HepG2 (cell line): ENCODE measurements around the gene GATD1. TPM values are rescaled to one million over a fixed set of nuclear protein-coding genes. Genes with fewer than 3 reads are reported as not detected.

Experiments used
- AGO1 ChIP-seq: fragments of 200-400 bp; formaldehyde crosslinking; IDR thresholded peaks from 2 replicates; pipeline ENCODE4 v1.6.1; 2017; ENCODE audit warnings: mild to moderate bottlenecking, low read depth, low read length, moderate library complexity; ENCODE audit not compliant: poor library complexity, severe bottlenecking
- ARID2 ChIP-seq: sonication (generic); formaldehyde crosslinking; IDR thresholded peaks from 2 replicates; pipeline ENCODE4 v1.8.1; 2022; ENCODE audit warnings: mild to moderate bottlenecking, missing genetic modification reagents, borderline replicate concordance
- DZIP1 ChIP-seq: sonication (generic); formaldehyde crosslinking; IDR thresholded peaks from 2 replicates; pipeline ENCODE4 v1.5.0; 2020; ENCODE audit warnings: mild to moderate bottlenecking, missing genetic modification reagents
- GPN1 ChIP-seq: sonication (generic); formaldehyde crosslinking; IDR thresholded peaks from 2 replicates; pipeline ENCODE4 v1.5.1; 2020; ENCODE audit warnings: missing genetic modification reagents, borderline replicate concordance
- HNRNPH1 ChIP-seq: fragments of 200-400 bp; formaldehyde crosslinking; optimal IDR thresholded peaks from 2 replicates; pipeline ENCODE3; 2017; ENCODE audit warnings: mild to moderate bottlenecking, low read depth, low read length
- POLR2G ChIP-seq: fragments of 200-400 bp; formaldehyde crosslinking; IDR thresholded peaks from 2 replicates; pipeline ENCODE4 v1.6.1; 2018; ENCODE audit warnings: mild to moderate bottlenecking, low read depth, low read length, moderate library complexity
- PRDM4 ChIP-seq: sonication (generic); formaldehyde crosslinking; IDR thresholded peaks from 2 replicates; pipeline ENCODE4 v1.9.0; 2021; ENCODE audit warnings: missing genetic modification reagents, borderline replicate concordance
- RAD51 ChIP-seq: fragments of 450-650 bp; IDR thresholded peaks from 2 replicates; pipeline ENCODE4 v1.6.1; 2016; ENCODE audit warnings: borderline replicate concordance
- RARA ChIP-seq: IDR thresholded peaks from 2 replicates; pipeline ENCODE4 v1.6.1; 2016; ENCODE audit warnings: missing genetic modification reagents, missing compliant biosample characterization
- ZC3H4 ChIP-seq: sonication (generic); formaldehyde crosslinking; IDR thresholded peaks from 2 replicates; pipeline ENCODE4 v1.4.0; 2020; ENCODE audit warnings: missing genetic modification reagents, borderline replicate concordance
- ZKSCAN8 ChIP-seq: IDR thresholded peaks from 2 replicates; pipeline ENCODE4 v1.6.1; 2016; ENCODE audit warnings: borderline replicate concordance, missing genetic modification reagents, missing compliant biosample characterization
- ZNF687 ChIP-seq: sonication (generic); formaldehyde crosslinking; IDR thresholded peaks from 2 replicates; pipeline ENCODE4 v1.5.1; 2020; ENCODE audit warnings: mild to moderate bottlenecking, missing genetic modification reagents, moderate library complexity
- ZNF704 ChIP-seq: sonication (generic); formaldehyde crosslinking; IDR thresholded peaks from 2 replicates; pipeline ENCODE4 v1.8.1; 2023; ENCODE audit warnings: mild to moderate bottlenecking, inconsistent platforms, moderate library complexity, missing genetic modification reagents, borderline replicate concordance
- ZNF75D ChIP-seq: sonication (generic); formaldehyde crosslinking; IDR thresholded peaks from 2 replicates; pipeline ENCODE4 v1.8.1; 2023; ENCODE audit warnings: missing genetic modification reagents, mild to moderate bottlenecking, borderline replicate concordance
- ZNF878 ChIP-seq: sonication (generic); formaldehyde crosslinking; IDR thresholded peaks from 2 replicates; pipeline ENCODE4 v1.8.1; 2023; ENCODE audit warnings: mild to moderate bottlenecking, missing genetic modification reagents, moderate library complexity
- ZSCAN12 ChIP-seq: sonication (generic); formaldehyde crosslinking; IDR thresholded peaks from 2 replicates; pipeline ENCODE4 v1.9.0; 2021; ENCODE audit warnings: mild to moderate bottlenecking, missing genetic modification reagents
- ZSCAN29 ChIP-seq: sonication (generic); formaldehyde crosslinking; conservative IDR thresholded peaks from 2 replicates; pipeline ENCODE4 v1.4.0; 2020; ENCODE audit warnings: mild to moderate bottlenecking, missing genetic modification reagents
- polyA plus RNA-seq, 8 experiments: library from polyadenylated mRNA; depleted of rRNA in 3 of 8; stranded (reverse) in 7 of 8; unstranded in 1 of 8; fragments of >200 nt; fragmentation: Illumina TruSeq in 4 of 8; extraction: Trizol in 4 of 8; gene quantifications; 2 replicates each; pipeline versions ENCODE4 v1.2.1 to v1.2.3, GENCODE V29; 2011 to 2016; ENCODE audit warnings: low read depth in 4 of 8, missing spikeins in 1 of 8, mixed read lengths in 1 of 8; ENCODE audit not compliant: insufficient read depth in 1 of 8
- total RNA-seq, 5 experiments: library from RNA; depleted of rRNA; stranded (reverse); fragments of >200 nt; fragmentation: Illumina TruSeq; extraction: Trizol; gene quantifications; 2 replicates each; pipeline ENCODE4 v1.2.3, GENCODE V29; 2016; ENCODE audit warnings: low read depth in 1 of 5

GATD1 gene
- total and polyA plus RNA-seq, 2 of the 13 experiments (the other 11 are each of a cell fraction or from before 2014, with no cell fraction given), result 31.3 to 60.5 TPM

- TF ChIP-seq ARID2 (CRISPR knock-in tag) (peak; percentile 75; the same call in 1 of the 2 replicates), POLR2G (peak; percentile 63; the same call in 1 of the 2 replicates), RAD51 (no peak), DZIP1 (CRISPR knock-in tag) (no peak), ZC3H4 (CRISPR knock-in tag) (peak; percentile 54; the same call in 1 of the 2 replicates), RARA (no peak), ZNF704 (CRISPR knock-in tag) (no peak), ZNF878 (no peak), ZKSCAN8 (CRISPR knock-in tag) (no peak), GPN1 (CRISPR knock-in tag) (no peak), PRDM4 (CRISPR knock-in tag) (no peak), ZSCAN29 (CRISPR knock-in tag) (no peak), AGO1 (peak; percentile 65), ZSCAN12 (no peak), ZNF75D (CRISPR knock-in tag) (no peak), ZNF687 (peak; percentile 44; the same call in 1 of the 2 replicates), HNRNPH1 (no peak)
Observed at GRCh38 chr11:825366-826226, 48.3 kb upstream of the GATD1 start (continued).
